T follicular helper cell (primary cell): Measurements from ENCODE around the gene RBFOX2.
"Not testable (repeated sequence)": the region's sequence is repeated elsewhere in the genome, so short reads cannot be mapped to it uniquely, and the experiment has no call there.

ENCODE experiments used
- DNase-seq: peaks from one replicate; pipeline ENCODE4 v3.0.0-alpha.2; 2020; ENCODE audit warnings: low read depth

The RBFOX2 gene

GRCh38 chr22:36042240-36042639 lies 13.6 kb upstream of the RBFOX2 start:
- DNase-seq: no peak

GRCh38 chr22:36039125-36039524 lies 10.5 kb upstream of the RBFOX2 start:
- DNase-seq: no peak

GRCh38 chr22:36037102-36037758 lies 8.6 kb upstream of the RBFOX2 start:
- DNase-seq: no peak

- DNase-seq: no peak
These were observed 7.6 kb upstream of the RBFOX2 start for GRCh38 chr22:36036167-36036624.

GRCh38 chr22:36032611-36033010 lies 4.0 kb upstream of the RBFOX2 start:
- DNase-seq: no peak

DNA sequence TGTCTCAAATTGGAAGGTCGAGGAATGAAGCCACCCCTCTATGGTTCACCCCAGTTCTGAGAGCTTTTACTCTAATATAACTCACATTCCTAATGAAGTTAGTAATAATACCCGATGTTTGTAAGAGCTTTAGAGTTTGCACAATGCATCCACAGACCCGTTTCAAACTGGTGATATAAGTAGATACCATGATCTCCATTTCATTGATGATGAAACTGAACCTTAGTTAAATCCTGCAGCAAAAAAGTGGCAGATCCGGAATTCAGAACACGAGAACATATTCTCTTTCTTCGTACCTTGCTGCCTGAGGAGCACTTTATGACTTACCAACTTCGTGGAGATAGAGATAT lies 757 bp upstream of the RBFOX2 start:
- DNase-seq: no peak

DNA sequence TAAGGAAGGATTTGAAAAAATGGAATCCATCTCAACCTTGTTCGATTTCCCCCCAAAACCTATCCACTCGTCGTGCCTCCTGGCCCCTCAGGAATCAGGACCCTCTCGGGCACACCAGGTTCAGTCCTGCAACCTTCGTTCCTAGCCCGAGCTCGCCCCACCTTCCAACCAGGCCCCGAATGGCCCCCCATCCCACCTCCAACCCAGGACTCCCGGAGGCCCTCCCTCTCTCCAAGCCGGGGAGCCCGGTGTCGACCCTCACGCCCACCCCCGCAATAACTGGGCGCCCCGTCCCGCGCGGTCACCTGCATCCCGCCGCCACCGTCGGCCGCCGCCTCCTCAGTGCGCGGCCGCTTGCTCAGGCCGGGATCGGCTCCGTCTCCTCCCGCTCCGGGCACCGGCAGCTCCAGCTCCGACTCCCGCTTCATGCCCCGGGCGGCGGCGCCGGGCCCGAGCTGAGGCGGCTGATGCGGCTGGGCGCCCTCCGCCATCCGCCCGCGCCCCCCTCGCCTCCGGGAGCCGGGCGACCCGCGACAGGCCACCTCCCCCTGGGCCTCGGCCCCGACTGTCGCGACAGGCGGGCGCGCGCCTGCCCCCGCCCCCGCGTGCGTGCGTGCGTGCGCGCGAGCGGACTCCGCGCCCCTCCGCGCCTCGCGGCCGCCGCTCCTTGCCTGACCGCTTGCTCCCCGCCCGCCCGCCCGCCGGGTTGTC lies 534 bp downstream of the RBFOX2 start:
- DNase-seq: peak; percentile 3

DNA sequence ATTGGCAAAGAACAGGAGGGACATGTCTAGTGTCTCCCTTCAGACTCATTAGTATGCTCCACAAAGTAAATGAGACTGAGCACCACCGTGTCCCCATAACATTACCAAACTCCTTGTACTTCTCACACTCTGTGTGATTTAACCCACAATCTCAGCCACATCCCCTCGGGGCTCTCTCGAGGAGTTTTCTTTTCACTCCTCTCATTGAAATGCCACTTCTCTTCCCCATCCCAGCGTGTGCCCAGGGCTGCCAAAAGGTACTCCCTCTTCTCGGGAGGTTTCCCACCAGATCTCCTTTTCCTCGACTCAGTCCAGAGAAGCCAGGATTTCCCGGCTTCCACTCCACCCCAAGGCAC lies 1.1 kb downstream of the RBFOX2 start:
- no peak for DNase-seq

- DNase-seq: no peak
These were observed 1.9 kb downstream of the RBFOX2 start for GRCh38 chr22:36026741-36027140.

DNA sequence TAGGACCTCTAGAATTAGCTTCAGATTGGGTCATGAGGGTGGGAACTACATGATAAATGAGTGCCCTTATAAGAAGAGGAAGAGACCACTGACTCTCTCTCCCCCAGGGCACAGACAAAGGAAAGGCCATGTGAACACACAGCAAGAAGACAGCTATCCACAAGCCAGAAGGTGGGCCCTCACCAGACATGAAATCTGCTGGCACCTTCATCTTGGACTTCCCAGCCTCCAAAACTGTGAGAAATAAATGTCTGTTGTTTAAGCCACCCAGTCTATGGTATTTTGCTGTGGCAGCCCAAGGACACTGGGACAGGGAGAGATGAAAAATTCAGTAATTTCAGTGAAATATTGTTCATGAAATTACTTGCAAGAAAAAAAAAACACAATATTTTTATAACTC lies 5.9 kb downstream of the RBFOX2 start:
- DNase-seq: no peak

DNA sequence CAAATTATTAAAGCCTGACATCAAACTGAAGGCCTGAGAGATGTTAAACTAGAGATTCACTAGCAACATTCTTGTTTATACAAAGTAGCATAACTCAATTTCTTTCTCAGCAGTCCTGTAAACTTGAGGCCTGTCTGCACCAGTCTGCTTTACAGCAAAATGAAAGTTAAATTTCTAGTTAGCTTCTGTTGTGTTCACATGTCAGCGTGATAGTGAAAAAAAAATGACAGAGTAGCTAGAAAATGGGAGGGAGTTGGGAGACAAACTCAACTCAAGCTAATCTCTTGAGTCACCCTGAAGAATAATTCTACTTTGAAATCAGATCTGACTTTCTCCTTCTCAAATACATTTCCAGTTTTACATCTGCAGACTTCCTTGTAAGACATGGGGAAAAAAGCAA lies 6.5 kb downstream of the RBFOX2 start:
- no peak for DNase-seq

DNA sequence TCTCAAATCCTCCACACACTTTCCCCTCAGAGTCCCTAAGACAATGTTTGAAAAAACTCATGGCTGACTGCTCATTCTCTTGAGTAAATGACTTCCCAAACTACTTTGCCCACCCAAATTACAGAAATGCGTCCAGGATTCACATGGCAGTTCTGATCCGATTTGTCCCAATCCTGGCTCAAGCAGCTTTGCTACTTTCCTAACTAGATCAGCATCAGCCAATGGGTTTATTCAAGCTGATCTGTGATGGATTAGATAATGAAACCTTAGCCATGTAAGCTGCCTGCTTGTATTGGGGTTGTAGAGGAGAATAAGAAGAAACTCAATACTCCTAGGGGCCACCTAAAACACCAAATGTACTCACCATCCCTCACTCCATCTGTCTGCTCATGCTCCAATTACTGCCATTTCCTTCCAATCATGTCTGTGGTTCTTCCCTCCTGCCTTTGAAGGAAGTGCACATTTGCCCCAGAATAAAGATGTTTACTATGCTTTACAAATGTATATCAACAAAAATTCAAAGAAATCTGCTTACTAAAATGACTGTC lies 6.9 kb downstream of the RBFOX2 start:
- DNase-seq: no peak

GRCh38 chr22:36020865-36021264 lies 7.8 kb downstream of the RBFOX2 start:
- not testable (repeated sequence) for DNase-seq

DNA sequence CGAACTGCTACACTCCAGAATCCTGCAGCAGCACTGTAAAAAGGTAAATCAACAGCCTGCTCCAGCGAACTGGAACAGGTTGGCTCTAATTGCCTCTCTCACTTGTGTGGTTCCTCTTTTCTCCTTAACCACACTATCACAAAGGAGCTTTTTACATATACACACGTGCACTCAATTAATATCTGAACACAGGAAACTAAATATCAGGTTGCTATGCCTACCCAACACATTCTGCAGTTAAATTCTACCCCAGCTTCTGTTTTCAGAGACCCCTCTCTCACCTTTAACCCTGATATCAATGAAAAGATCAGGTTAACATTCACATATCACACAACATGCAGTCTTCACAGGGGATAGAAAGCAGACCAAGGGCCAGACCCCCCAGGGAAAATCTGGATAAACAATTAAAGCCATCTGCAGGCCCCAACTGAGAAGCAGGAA lies 11.0 kb downstream of the RBFOX2 start:
- DNase-seq: no peak

- no peak for DNase-seq
These were observed 11.9 kb downstream of the RBFOX2 start for GRCh38 chr22:36016684-36017083.

GRCh38 chr22:36015811-36016529 lies 12.7 kb downstream of the RBFOX2 start:
- DNase-seq: no peak

DNA sequence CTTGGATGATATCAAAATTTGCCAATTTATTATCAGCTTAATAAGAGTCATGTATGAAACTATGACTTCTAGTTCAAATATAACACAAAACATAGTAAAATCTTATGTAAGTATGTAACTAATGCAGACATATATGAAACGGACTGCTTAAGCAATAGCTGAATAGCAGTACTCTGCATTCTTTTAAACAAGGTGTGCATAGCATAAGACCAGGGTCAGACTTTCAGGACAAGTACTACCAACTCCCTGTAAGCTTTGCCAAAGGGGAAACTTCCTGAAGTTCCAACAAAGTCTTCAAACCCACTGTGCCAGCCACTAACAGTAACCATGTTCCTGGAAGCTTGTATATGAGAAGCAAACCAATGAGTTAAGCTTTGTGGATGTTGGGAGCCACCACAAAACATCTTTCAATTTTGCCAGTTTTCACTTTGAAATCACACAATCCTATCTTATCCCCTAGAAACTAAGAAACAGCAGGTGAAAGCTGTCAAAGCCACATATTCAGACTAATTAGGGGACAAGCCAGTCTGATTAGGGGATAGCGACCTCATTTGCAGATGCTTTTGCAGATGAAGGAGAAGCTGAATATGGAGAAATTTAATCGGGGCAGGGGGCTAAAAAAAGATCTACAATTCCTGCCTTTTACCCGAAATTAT lies 13.3 kb downstream of the RBFOX2 start:
- no peak for DNase-seq

DNA sequence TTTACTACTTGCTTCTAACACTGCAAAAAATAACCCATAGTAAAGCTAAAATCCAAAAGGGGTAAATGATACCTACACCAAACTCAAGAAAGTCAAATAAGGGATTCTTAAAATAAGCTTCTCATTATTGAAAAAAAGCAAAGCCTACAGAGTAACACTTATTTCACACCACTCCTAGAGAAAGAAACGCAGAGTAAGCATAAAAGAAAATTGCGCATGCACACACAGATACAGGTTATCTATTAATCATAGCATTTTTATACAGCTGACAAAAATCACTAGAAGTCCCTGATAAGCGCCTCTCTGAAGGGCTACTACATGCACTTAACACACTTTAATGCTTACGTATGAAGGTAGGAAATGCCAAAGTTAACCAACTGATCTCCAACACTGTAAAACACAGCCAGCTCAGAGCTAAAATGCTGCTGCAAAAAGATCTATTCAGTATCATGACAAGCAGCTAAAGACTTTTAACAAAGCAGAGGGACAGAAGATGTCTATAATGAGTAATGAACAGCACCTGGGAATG lies 14.0 kb downstream of the RBFOX2 start:
- no peak for DNase-seq

DNA sequence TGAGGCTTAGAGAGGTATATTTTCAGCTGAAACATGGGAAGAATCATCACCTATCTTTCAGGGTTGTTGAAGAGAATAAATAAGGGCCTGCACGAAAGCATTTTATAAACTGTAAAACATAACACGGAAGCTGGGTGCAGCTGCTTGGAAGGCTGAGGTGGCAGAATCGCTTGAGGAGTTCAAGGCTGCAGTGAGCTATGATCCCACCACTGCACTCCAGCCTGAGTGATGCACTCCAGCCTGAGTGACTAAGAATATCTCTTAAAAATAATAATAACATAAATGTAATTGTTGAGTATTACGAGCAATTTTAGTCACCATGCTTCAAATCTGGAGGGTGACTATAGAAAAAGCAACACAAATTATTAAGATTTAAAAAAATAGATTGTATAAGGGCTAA lies 16.3 kb downstream of the RBFOX2 start:
- no peak for DNase-seq

GRCh38 chr22:36010882-36011281 lies 17.7 kb downstream of the RBFOX2 start:
- no peak for DNase-seq

DNA sequence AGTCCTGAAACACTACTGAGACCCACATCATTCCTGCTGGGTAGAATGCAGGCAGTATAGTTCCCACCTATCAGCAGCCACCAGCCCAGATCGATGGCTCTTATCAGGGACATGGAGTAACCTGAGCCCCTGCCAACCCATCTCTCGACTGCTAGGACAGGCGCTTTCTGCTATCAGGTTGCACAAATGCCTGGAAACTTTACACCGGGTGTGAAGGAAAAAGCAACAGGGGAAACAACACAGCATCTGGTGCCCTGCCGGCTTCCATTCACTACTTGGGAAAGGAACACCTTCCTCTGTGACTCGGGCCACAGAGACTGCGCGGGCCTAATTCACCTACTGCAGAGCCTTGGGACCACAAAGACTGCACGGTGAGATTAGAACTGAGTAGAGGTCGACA lies 18.5 kb downstream of the RBFOX2 start:
- DNase-seq: no peak

- DNase-seq: no peak
These were observed 19.5 kb downstream of the RBFOX2 start for GRCh38 chr22:36009085-36009484.
